AG10803 (cell line): Measurements from ENCODE around the gene SLC22A7.

Source experiments
- DNase-seq: peaks from one replicate; pipeline ENCODE4 v3.0.0; 2010; ENCODE audit warnings: low read depth
- H3K4me3 ChIP-seq: 2 replicates; pipeline ENCODE4 v1.5.1; 2011; ENCODE audit warnings: mild to moderate bottlenecking, low read length, control low read depth
- TF ChIP-seq, protein P1 (sequence below): conservative IDR thresholded peaks from 2 replicates; pipeline ENCODE4 v1.5.1; 2011; ENCODE audit warnings: mild to moderate bottlenecking, low read length, control low read depth, inconsistent platforms

Gene SLC22A7

DNA sequence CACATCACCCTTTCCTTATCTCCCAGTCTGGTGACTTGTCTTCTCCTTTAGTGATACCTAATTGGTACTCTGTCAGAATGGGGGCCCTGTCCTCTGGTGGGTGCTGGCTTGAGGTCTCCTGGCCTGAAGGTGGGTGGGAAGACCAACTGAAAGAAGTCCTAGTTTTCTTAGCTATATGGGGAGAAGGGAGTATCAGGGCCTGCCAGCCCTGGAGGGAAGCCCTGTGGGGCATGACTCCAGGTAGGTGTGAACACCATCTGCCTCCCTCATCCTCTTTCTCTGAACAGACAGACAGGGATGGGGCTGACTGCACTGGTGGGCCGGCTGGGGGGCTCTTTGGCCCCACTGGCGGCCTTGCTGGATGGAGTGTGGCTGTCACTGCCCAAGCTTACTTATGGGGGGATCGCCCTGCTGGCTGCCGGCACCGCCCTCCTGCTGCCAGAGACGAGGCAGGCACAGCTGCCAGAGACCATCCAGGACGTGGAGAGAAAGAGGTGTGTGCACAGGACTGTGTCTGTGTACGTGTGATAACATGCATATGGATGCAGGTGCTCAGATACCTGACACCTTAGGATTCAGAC, 5.8 kb downstream of the SLC22A7 start:
- TF ChIP-seq, protein P1, sequence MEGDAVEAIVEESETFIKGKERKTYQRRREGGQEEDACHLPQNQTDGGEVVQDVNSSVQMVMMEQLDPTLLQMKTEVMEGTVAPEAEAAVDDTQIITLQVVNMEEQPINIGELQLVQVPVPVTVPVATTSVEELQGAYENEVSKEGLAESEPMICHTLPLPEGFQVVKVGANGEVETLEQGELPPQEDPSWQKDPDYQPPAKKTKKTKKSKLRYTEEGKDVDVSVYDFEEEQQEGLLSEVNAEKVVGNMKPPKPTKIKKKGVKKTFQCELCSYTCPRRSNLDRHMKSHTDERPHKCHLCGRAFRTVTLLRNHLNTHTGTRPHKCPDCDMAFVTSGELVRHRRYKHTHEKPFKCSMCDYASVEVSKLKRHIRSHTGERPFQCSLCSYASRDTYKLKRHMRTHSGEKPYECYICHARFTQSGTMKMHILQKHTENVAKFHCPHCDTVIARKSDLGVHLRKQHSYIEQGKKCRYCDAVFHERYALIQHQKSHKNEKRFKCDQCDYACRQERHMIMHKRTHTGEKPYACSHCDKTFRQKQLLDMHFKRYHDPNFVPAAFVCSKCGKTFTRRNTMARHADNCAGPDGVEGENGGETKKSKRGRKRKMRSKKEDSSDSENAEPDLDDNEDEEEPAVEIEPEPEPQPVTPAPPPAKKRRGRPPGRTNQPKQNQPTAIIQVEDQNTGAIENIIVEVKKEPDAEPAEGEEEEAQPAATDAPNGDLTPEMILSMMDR, result no peak
- no peak overlapping the region for H3K4me3 ChIP-seq
- DNase-seq, result no peak

DNA sequence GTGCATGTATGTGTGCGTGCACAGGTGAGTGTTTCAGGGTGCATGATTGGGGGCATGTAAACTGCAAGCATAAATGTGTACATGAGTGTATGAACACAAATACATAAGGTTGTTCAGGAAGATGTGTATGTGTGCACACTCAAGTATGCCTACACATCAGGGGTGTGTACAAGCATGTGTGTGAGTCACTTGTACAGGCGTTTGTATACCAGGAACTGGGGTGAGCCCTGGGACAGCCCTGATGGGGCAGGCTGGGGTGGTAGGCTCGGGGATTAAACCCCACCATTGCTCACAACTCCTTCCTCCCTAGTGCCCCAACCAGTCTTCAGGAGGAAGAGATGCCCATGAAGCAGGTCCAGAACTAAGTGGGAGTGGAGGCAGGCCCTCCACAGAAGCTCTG, 6.3 kb downstream of the SLC22A7 start:
- no peak for DNase-seq
- TF ChIP-seq, protein P1, result no peak
- H3K4me3 ChIP-seq, result no peak overlapping the region

DNA sequence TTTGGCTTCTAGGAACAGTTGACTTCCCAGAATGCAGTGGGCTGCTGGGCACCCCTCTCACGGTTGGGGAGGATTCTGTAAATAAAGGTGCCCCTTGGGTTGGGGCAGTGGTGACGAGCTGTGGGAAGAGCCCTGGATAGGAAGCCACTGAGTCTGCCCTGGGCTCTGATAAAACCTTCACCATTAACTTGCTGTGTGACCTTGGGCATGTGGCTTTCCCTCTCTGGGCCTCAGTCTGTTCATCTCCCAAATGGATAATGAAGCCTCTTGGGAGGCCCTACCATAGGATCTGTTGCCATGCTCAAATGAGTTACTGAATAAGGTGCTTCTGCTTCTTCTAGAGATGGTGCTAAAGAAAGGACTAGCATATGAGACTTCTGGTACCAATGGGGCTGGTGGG, 6.8 kb downstream of the SLC22A7 start:
- no peak for DNase-seq
- TF ChIP-seq, protein P1, result no peak
- no peak overlapping the region for H3K4me3 ChIP-seq

DNA sequence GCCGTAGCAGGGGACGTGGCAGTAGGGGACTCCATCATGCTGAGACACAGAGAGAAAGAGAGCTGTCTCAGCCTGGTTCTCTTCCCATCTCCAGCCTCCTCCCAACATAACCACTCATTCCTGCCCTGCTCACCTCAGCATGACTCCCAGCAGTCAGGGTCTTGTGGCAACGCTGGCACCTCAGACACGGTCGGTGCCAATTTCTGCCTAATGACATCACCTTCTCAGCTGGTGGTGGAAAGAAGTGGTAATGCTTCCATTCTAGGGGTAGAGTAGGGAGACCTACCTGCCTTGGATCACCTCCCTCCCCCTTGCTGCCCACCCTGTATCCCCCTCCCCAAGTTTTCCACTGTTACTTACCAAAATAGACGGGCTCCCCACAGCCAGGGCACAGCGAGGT, 8.0 kb downstream of the SLC22A7 start:
- DNase-seq, result no peak
- TF ChIP-seq, protein P1, result no peak
- H3K4me3 ChIP-seq, result no peak overlapping the region

DNA sequence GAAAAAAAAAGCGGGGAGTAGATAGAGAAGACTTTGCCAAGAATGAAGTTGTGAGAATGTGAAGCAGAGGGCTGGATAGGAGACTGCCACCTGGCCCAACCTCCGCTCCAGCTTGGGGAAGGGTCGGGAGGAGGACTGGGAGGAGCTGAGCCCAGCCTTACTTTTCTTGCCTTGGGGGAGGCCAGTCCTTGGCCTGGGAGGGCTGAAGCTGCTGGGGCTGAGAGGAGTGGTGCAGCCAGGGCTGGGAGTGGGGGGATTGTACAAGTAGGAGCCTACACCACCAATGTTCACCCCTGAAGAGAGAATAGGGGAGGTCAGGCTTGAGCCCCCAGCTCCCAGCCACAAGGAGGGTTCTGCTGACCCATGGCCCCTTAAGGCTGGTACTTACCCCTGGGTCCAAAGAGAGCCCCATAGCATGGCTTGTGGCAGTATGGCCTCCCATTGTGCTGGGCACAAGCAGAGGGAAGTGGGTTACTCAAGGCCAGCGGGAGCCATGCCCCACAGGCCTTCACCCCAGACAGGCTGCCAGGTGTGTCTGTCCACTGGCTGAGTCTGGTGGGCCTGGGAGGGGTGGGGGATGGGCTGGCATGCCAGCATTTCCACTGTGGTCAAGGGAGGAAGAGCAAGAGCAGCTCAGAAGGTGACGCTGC, 9.5 kb downstream of the SLC22A7 start:
- TF ChIP-seq, protein P1, result no peak
- DNase-seq, result no peak
- no peak overlapping the region for H3K4me3 ChIP-seq

DNA sequence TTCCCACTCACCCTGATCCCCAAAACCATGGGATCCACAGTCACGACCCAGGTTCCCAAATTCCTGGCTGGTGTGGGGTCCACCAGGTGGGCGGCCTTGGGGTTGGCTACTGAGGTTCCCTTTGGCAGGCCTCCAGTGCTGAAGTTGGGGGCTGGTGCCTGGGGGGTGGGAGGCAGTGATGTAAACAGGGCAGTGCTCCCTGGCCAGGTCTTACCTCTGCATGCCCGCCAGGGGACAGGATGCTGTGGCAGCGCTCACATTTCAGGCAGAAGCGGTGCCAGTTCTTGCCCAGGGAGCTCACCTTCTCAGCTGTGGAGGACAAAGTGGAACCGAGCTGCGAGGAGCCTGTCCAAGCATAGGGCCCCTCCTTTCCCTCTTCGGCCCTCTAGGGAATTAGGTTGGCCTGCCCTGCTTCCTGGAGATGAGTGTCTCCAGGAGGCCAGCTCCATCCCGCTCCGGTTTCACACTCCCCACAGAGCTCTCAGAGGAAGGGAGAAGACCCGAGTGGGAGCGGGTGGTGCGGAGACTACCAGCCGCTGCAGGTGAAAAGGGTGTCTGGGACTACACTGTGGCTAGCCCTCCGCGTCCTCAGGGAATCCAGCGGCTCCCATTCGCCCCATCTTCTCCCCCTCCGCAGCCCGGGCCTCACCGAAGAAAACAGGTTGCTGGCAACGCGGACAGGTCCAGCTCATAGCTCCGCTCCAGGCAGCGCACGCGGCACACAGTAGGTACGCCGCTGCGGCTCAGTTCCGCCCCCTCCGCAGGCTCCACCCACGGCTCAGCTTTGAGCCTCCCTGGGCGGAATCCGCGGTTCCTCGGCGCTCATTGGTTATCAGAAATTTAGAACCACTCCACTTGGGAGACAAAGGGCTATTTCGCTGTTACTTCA, 10.3 kb downstream of the SLC22A7 start, which contains the start of gene CRIP3:
TSS of gene CRIP3 (minus strand) at position 726 of the 889 bp plus-strand sequence. CDS start at position 692, 34 bp downstream.
- DNase-seq, result peak; percentile 59
- peak within 1 kb of the TSS; percentile 52 for H3K4me3 ChIP-seq
- TF ChIP-seq, protein P1, result 0 out of 2 replicates have a peak, but pooled peaks have one; percentile 2
